Fibroblast of skin of back (primary cell): ENCODE results near the gene ADAMTSL4. TPM values are rescaled to one million over a fixed set of nuclear protein-coding genes. Genes with fewer than 3 reads are reported as not detected.

Source experiments
- DNase-seq: peaks from one replicate; pipeline ENCODE4 v3.0.0-alpha.2; 2013
- polyA plus RNA-seq, 2 experiments: library from polyadenylated mRNA; unstranded; fragments of 120-200 nt; gene quantifications; one replicate each; pipeline ENCODE4 v1.2.1, GENCODE V29; 2013; ENCODE audit not compliant: insufficient read length in 2 of 2

ADAMTSL4 gene
- 5.1 TPM for polyA plus RNA-seq (2013, experiment 1 of 2; ENCODE audit: insufficient read length)
- 8.0 TPM for polyA plus RNA-seq (2013, experiment 2 of 2; ENCODE audit: insufficient read length)

DNA sequence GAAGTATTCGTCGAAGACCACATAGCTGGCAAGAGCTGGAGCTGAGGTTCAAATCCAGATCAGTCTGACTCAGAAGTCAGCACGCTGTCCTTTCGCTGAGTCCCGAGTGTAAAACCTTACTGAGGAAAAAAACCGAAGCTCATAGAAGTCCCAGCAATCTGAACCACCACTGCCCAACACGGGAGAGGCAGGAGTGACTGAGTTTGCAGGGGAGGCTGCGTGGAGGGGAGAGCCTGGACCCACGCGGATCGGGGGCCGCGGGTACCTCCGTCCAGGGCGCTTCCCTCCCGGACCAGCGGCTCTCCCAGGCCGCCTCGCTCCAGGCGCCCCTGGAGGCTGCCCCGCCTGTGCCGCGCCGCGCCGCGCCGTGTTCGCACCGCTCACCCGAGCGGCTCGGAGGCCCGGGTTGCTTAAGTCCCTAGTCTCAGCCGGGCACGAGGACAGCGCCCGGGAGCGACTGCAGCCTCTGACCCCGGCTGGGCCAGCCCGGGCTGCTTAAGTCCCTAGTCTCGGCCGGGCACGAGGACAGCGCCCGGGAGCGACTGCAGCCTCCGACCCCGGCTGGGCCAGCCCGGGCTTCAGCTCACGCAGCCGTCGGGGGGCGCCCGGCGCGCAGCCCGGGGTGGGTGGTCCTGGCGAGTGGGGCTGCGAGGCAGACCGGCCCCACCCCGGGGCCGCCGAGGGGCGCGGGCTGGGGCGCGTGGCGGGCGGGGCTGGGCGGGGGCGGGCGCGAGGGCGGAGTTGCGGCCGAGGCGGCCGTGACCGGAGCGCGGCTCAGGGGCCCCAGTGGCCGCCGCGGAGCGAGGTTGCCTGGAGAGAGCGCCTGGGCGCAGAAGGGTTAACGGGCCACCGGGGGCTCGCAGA lies at the start of gene ADAMTSL4:
ADAMTSL4 (plus strand) TSS at position 777 of the 864 bp plus-strand sequence. CDS start 2,881 bp downstream, outside the sequence.
- DNase-seq, result peak; percentile 72

DNA sequence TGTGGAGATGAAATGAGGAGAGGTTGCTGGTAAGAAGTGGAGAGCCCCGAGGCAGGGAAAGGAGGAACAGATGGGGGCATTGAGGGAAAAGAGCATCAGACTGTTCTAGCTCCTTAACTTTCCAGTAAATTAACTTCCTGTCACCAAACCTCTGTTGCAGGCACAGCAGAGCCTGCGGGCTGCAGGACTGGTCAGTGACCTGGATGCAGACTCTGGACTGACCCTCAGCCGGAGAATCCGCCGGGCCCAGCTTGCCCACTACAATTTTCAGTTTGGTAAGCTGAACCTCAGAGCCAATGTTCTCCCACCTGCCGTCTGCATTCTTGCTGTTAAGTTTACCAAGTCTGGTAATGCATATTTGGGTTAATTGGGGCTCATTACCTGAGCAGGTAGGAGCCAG lies 43.8 kb upstream of the ADAMTSL4 start:
- no peak for DNase-seq

DNA sequence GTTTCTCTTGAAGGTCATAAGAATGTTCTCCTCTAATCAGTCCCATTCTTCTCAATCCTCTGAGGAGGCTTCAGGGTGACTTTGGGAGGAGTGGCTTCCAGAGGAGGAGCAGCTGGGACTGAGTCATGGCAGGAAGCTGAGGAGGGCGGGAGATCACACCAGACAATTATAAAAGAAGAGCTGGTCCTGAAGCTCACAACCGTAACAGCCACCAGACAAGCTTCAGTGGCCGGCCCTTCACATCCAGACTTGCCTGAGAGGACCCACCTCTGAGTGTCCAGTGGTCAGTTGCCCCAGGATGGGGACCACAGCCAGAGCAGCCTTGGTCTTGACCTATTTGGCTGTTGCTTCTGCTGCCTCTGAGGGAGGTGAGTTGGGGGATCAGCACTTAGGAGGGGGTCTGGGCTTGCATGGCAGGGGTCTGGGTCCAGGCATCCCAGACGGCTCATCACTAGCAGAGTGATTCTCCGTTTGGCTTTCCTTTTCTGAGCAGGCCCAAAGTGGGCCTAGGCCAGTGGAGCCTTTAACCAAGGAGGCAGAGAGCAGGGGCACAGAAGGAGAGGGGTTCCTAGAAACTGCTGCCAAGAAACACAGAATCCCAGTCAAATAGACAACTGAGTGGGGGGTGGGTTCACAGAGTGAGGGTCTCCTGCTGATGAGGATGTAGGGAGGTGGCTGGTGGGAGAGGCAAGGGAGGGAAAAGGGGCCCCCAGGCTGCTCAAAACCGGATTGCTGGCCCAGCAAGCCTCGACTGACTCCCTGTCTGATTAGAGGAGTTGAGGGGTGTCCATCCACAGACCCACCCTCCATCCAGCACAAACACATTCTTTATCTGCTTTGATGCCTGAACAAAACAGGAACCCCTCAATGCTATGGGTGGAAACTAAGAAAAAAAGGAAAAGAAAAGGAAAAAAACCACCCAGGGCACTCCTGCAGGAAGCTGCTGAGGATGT lies 41.0 kb upstream of the ADAMTSL4 start, which contains the start of gene ECM1:
ECM1 (plus strand) TSS at position 198 of the 953 bp plus-strand sequence; CDS start at position 299, 101 bp downstream.
- peak; percentile 90 for DNase-seq

DNA sequence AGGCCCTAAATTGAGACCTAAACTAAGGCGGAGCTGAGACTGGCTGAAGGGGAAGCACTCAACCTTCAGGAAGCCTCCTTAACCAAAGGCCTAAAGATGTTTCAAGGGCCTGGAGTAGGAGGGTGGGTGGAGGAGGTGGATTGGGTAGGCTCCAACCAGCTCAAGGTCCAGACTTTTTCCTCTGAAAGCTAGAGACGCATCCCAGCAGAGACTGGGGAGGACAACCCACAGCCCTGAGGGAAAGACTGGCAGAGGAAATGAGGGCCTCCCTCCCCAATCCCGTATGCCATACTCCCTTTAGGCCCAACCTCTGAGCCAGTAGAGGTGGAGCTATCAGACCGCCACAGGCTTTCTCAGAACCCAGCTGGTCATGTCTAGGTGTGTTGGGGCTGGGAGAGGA lies 40.2 kb upstream of the ADAMTSL4 start:
- no peak for DNase-seq

DNA sequence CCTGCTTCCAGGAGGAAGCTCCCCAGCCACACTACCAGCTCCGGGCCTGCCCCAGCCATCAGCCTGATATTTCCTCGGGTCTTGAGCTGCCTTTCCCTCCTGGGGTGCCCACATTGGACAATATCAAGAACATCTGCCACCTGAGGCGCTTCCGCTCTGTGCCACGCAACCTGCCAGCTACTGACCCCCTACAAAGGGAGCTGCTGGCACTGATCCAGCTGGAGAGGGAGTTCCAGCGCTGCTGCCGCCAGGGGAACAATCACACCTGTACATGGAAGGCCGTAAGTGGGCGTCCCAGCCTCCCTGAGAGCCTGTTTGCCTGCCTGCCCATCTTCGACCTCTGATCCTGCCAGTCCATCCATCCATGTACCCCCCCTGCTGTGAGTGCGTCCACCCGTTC lies 37.7 kb upstream of the ADAMTSL4 start:
- DNase-seq, result no peak

DNA sequence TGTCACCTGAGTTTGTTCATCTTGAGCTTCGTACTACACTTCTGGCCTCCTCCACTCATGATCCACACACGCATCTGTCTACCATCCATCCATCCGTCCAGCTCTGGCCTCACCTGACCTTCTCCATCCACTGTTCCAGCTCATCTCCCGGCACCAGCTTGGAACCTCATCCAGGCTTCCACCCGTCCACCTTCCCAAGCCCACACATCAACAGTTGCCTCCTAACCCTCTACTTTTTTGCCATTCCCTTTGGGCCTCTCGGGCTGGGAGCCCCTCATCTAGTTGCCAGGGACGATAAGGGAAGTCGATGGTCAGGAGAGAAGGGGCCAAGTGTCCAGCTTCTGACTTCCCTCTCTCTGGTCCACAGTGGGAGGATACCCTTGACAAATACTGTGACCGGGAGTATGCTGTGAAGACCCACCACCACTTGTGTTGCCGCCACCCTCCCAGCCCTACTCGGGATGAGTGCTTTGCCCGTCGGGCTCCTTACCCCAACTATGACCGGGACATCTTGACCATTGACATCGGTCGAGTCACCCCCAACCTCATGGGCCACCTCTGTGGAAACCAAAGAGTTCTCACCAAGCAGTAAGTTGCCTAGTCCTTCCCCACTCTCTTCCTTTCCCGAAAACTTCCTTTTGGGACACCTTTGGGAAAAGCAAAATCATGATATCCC lies 37.1 kb upstream of the ADAMTSL4 start:
- DNase-seq, result no peak

DNA sequence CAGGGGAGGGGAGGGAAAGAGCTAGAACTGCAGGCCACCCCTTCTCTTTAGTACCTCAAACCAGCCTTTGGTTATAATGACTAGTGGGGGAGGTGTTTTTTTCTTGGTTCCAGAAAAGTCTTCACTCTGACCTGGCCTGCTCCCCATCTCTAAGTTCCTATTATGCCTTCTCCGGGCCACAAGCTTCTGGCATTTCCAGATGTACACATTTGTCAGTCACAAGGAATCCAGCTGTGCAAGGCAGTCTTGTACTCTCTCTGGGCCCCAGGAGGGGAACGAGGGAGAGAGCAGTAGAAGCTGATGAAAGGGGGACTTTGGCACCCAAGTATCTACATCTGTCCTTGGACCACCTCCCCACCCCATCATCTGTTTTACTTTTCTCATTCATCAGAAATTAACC lies 36.4 kb upstream of the ADAMTSL4 start:
- no peak for DNase-seq

DNA sequence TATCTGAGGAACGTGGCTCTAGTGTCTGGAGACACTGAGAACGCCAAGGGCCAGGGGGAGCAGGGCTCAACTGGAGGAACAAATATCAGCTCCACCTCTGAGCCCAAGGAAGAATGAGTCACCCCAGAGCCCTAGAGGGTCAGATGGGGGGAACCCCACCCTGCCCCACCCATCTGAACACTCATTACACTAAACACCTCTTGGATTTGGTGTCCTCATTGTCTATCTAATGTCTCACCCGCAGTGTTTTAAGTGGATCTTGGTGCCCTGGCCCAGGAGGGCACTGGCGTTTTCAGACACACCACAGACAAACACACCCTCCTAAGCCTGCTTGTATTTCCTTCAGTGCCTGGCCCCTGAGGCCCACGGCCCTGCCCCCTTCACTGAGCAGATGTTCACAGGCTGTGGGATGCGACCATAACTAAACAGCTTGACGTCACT lies 35.8 kb upstream of the ADAMTSL4 start:
- DNase-seq, result peak; percentile 23

DNA sequence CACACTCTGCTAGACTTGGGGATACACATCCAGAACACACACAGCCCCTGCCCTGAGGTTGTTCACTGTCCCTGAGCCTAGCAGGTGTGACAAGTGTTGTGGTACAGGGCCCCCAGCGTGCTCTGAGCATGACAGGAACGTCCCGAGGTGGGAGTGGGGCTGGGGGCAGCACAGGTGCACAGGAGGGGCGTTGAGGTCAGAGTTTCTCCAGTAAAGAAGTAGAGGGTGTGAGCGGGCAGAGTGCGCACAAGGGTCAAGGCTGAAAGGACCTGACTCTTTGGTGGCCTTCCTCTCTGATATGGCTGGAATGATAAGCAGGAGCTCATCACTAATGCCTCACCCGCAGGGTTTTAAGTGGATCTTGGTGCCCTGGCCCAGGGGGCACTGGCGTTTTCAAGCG lies 34.9 kb upstream of the ADAMTSL4 start:
- DNase-seq, result no peak

DNA sequence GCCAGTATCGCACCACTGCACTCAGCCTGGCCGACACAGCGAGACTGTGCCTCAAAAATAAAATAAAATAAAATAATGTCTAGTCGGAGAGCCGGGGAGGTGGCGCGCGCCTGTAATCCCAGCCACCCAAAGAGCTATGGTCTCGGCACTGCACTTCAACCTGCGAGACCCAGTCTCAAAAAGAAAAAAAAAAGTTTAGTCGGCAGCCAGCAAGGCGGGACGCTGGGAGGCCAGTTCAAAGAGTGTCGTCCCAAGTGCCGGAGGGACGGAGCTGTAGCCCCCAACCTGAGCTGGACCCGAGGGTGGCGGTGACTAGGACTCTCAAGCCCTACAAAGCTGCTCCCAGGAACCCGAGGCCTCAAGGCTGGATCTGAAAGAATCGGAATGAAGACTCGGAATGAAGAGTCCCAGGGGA lies 34.3 kb upstream of the ADAMTSL4 start:
- no peak for DNase-seq

DNA sequence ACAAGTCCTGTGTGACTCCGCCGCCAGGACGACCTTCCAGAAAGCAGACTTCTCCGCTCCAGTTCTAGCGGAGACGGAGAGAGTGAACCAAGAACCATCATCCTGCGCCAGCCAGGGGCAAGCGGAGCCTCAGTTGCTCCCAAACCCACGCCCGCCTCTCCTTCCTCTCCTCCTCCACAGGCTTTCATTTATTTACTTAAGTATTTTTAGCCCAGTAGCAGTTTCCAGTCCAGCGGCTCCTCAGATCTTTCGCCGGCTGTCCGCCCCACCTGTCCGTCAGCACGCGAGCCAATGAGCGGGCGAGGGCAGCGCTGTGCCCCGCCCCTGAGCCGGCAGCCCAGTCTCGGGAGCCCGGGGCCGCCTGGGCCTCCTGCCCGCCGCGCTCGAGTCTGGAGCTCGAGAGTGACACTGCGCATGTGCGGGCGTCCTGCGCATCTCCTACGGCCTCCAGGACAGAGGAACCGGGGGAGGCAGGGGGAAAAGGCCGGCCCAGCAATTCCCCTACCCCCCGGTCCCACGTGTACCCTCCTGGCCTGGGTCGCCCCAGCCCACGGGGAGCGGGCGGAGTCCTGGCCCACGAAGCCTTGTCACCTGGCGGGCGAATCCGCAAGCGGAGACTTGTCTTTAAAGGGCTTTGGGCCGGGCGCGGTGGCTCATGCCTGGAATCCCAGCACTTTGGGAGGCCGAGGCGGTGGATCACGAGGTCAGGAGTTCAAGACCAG lies 33.7 kb upstream of the ADAMTSL4 start, which contains the start of gene FALEC:
FALEC (plus strand) TSS at position 425 of the 722 bp plus-strand sequence.
- peak; percentile 96 for DNase-seq

DNA sequence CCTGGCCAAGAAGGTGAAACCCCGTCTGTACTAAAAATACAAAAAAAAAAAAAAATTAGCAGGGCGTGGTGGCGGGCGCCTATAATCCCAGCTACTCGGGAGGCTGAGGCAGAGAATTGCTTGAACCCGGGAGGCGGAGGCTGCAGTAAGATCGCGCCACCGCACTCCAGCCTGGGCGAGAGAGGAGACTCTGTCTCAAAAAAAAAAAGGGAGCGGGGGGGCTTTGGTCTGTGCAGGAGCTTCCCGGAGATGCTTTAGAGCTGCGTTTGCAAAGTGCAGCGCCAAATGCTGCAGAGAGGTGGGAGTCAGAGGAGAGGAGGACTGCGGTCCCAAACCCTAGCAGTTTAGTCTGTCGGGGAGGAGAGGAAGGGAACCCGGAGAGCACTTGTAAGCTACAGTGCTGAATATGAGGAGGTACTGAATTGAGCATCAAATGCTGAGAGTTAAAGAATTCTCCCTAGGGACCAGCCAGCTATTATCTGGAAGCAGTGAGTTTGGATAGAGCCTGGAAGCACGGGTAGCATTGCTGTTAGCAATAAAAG lies 33.1 kb upstream of the ADAMTSL4 start:
- no peak for DNase-seq

DNA sequence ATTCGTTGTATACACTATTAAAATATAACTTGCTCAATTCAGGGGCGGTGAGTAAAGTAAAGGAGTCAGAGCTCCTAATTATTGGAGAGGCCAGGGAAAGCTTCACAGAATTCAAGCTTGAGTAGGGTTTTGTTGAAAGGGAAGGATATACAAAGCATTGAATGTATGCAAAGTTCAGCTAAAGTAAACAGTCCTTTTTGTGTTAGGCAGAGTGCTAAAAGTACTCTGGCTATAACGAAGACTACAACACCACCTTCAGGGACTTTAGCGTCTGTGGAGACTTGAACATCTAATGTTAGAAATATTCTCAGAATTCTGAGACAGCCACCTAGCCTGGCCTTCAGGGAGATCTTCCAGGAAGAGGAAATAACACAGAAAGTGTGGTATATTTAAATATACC lies 32.6 kb upstream of the ADAMTSL4 start:
- DNase-seq, result peak; percentile 31

DNA sequence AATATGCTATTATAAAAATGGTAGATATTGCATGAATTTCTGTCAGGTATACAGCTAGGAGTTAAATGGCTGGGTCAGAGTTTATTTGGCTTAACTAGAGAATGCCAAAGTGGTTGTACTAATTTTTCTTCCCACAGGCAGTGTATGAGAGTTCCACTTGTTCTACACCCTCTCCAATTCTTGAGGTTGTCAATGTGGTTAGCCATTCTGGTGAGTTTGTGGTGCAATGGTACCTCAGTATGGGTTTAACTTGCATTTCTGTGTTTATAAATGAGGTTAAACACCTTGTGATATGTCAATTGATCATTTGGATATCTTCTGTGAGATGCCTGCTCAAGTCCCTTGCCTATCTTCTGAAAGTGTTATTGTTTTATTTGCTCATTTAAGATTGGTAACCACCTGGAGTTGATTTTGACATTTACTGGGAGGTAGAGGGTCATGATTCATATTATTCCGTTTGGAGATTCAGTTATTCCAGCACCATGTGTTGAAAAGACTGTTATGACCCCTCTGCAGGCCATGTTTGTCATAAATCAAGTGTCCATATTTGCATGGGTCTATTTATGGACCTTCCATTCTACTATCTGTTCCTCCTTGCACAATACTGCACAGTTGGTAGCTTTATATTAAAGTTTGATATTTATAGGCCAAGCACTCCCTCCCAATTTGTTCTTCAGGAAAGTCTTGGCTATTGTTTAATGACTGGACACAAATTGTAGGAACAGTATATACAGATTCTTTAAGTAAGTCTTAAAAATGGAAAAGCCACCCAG lies 27.8 kb upstream of the ADAMTSL4 start:
- no peak for DNase-seq

DNA sequence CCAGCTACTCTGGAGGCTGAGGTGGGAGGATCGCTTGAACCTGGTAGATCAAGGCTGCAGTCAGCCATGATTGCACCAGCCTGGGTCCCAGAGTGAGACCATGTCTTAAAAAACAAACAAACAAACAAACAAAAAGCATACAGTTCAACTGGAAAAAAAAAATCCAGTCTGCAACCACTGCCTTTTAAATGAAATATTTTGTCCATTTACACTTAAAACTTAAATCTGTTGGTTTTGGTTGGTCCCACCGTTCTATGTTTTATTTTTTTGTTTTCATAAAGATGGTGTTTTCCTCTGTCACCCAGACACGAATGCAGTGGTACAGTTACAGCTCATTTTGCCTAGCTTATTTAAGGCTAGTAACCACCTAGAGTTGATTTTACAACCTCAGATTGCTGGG lies 23.9 kb upstream of the ADAMTSL4 start:
- no peak for DNase-seq

DNA sequence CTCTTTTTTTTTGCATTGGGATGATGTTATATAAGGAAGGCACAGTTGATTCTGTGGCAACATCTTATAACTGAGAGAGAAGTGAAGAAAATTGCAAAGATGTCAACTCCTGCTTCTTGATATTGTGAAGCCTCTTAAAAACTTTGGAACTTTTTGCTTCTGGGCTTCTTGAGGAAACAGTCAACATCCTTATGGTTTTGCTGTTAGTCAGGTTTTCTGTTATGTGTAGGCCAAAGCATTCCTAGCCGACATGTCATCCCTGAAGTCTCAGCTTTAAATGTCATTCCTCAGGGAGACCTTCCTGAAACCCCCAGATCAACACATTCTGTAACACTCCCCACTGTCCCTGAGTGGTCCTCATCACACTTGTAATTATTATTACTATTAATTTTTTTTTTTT lies 21.0 kb upstream of the ADAMTSL4 start:
- peak; percentile 84 for DNase-seq

DNA sequence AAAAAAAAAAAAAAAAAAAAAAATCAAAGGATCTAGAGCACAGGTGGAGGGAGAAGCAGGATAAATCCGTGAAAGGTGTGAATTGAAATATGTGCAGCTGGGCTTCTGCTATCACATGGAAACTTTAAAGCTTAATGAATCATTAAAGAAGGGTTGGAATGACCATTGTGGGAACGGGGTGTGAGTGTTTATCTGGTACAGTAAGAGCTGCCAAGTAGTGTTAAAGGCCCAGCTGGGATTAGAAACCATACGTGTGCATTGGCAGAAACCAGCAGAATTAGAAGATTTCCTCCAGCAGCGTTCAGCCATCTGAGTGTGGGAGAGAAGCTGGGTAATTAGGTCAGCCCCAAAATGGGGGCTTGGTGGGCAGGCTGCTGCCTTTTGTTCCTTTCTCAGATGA lies 20.2 kb upstream of the ADAMTSL4 start:
- DNase-seq, result no peak

DNA sequence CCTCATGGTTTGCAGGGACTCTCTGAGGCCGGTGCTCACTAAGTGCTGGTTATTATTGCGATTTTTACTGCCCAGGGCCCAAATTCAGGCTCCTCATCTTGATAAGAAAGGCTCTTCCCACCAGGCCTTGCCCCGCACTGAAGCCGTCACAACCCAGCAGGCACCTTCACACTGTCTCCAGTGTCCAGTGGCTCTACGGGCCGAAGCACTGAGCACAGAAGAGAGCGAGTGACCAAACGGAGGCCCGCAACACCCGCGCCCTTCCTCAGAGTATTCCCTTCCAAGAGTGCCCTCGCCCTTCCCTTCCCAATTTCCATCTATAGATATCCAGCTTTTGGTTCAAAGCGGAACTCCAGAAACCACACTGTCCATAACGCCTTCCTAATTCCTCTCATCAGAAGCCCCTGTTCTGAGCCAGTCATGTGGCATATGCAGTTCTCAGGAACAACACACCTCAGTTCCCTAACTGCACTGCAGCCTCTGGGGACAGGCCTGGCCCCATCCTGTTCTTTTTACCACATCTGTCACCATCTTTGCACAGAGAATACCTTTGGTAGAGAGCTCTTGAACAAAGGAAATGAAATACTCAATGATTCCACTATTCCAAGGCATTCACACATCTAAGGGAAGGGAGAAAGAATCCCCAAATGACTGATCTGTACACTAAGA lies 18.6 kb upstream of the ADAMTSL4 start:
- no peak for DNase-seq

DNA sequence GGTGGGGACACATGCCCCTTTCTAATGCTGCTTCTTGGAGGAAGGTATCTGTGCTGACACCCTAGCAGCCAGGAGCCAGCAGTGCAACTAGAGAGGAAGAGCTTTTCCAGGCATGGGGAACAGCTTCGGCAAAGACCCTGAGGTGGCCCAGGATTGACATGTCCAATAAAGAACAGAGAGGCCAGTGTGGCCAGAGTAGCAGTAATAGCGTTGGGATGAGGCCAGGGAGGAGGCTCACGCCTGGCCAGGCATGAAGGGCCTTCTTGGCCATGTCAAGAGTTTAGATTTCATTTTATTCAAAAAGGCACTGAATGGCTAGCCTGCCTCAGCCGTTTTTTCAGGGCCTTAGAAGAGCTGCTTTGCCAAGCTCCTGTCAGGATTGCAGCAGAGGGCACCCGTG lies 16.3 kb upstream of the ADAMTSL4 start:
- no peak for DNase-seq

DNA sequence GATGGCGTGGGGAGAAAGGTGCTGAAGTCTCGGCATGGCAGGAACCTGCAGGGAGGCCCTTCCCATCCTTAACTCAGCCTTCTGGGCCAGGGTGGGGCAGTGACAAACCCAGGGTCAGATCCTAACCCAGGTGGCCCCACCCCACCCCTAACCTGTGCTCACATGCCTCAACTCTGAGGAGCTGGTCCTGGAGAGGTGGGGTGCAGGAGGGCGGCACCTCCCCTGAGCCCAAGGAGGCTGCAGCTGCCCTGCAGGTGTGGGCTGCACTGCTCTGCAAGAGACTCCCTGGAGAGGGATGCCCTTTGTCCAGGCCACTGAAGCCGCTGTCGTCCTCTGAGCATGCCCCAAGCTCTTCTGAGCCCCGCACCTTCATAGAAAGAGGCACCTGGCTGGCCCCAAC lies 15.2 kb upstream of the ADAMTSL4 start:
- no peak for DNase-seq
